NCI-H524 (cell line): ENCODE data around the gene TBX4.
"Not testable (repeated sequence)": the region's sequence is repeated elsewhere in the genome, so short reads cannot be mapped to it uniquely, and the experiment has no call there.

Experiments
- DNase-seq, 2 experiments: peaks; one replicate each; lab custom pipeline; 2025; lab: John Stamatoyannopoulos, UW

TBX4 gene

DNA sequence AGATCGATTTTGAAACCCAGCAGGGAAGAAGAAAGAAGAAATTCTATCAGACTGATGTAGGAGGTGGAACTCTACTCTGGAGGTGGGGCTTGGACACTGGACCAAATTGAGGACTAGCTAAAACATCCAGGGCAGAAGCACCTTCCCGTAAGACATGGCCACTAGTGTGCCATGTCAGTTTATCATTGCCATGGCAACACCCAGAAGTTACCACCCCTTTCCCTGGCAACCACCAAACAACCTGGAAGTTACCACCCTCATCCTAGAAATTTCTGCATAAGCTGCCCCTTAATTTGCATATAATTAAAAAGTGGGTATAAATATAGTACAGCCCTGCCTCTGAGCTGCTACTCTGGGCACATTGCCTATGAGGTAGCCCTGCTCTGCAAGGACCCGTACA lies 72.1 kb downstream of the TBX4 start:
- DNase-seq = no peak

DNA sequence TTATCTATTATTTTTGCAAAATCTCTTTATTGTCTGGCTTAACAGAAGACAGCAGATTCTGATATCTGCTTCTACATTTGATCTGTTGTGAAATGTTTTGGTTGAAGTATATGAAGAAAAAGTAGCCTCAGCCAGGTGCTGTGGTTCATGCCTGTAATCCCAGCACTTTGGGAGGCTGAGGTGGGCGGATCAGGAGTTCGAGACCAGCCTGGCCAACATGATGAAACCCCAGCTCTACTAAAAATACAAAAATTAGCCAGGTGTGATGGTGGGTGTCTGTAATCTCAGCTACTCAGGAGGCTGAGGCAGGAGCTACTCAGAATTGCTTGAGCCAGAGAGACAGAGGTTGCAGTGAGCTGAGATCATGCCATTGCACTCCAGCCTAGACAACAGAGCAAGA lies 75.2 kb downstream of the TBX4 start:
- DNase-seq = not testable (repeated sequence)

- DNase-seq = no peak
These were observed 75.9 kb downstream of the TBX4 start for GRCh38 chr17:61528171-61528570.

DNA sequence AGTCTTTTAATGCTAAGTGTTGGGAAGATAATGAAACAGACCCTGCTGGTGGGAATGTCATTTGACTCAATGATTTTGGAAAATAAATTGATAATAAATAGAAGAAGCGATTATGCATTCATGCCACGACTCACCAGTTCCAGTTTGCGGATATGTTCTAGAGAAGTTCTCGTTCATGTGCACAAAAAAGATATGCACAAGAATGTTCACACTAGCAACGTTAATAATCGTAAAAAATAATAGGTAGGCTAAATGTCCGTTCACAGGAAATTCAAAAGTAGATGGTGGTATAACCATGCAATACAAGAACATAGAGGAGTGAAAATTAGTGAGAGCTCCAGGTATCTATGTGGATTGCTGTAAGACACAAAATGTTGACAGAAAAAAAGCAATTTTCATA lies 79.0 kb downstream of the TBX4 start:
- DNase-seq = no peak

DNA sequence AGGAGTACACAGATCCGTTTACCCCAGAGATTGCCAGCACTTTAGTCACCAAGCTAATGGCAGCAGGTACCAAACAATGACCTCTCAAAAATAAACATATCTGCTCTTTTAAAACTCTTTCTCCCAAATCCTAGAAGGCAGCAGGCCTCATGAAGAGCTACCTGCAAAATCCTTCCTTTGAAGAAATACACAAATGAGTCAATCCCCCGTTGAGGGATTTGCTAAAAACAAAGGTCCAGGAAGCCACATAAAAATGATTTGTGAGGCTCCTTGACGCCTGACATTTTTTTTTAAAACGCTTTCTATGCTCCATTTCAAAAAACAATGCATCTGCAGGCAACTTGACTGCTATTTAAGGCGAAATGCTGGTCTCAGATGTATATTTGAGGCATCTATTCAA lies 80.6 kb downstream of the TBX4 start:
- DNase-seq = no peak

DNA sequence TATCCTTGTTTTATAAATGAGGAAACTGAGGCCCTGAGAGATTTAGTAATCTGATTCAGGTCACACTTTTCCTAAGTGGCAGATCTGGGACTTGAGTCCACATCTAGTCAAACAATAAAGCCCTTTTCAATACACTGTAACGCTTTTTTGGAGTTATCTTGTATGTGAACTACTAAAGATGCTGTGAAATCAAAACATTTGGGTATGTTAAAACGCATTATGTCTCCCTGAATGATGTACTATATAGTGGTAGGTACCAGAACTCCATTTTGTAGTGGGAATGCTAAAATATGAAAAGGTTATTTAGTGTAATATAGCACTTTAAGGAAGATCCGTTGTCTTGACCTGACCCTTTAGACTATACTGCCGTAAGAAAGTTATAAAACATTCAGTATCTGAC lies 81.6 kb downstream of the TBX4 start:
- DNase-seq = no peak

- DNase-seq = no peak
These were observed 82.2 kb downstream of the TBX4 start for GRCh38 chr17:61534414-61534813.
